ENCODE measurements around the gene BHLHA9.

GRCh38 chr17:1264196-1264595, 6.0 kb upstream of the BHLHA9 start:
- no peak for TF ChIP-seq JUND (IDR thresholded peaks at IDR 0.05; ENCODE audit: low read length)
- TF ChIP-seq, protein P1, sequence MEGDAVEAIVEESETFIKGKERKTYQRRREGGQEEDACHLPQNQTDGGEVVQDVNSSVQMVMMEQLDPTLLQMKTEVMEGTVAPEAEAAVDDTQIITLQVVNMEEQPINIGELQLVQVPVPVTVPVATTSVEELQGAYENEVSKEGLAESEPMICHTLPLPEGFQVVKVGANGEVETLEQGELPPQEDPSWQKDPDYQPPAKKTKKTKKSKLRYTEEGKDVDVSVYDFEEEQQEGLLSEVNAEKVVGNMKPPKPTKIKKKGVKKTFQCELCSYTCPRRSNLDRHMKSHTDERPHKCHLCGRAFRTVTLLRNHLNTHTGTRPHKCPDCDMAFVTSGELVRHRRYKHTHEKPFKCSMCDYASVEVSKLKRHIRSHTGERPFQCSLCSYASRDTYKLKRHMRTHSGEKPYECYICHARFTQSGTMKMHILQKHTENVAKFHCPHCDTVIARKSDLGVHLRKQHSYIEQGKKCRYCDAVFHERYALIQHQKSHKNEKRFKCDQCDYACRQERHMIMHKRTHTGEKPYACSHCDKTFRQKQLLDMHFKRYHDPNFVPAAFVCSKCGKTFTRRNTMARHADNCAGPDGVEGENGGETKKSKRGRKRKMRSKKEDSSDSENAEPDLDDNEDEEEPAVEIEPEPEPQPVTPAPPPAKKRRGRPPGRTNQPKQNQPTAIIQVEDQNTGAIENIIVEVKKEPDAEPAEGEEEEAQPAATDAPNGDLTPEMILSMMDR (IDR thresholded peaks at IDR 0.05; ENCODE audit: control extremely low read depth in 1 of 3, insufficient read depth in 1 of 3, low read depth in 1 of 3, low read length in 3 of 3) = no peak
- TF ChIP-seq POLR2A (IDR thresholded peaks at IDR 0.05; ENCODE audit: control extremely low read depth in 1 of 2, low read depth in 2 of 2, low read length in 2 of 2) = no peak
